GM19395 (cell line): ENCODE data around the gene ANGEL2.

ENCODE experiments used
- ATAC-seq: cut with Tn5 transposase; IDR thresholded peaks from one replicate; pipeline ENCODE4 v1.9.1; 2021; ENCODE audit warnings: mild to moderate bottlenecking, moderate library complexity; ENCODE audit not compliant: unreplicated experiment

The ANGEL2 gene

GRCh38 chr1:212952641-212952976 is 63.1 kb downstream of the ANGEL2 start:
- no peak for ATAC-seq

- no peak for ATAC-seq
These were observed 63.6 kb downstream of the ANGEL2 start for GRCh38 chr1:212951947-212952640.

GRCh38 chr1:212951126-212951946 is 64.3 kb downstream of the ANGEL2 start:
- peak; percentile 3 for ATAC-seq

GRCh38 chr1:212950243-212951125 is 65.2 kb downstream of the ANGEL2 start, which contains the start of gene VASH2:
TSS of gene VASH2 (plus strand) at chr1:212950541. CDS start at chr1:212951543, 1,002 bp downstream.
- ATAC-seq, result peak; percentile 92

GRCh38 chr1:212949771-212950170 is 65.9 kb downstream of the ANGEL2 start:
- no peak for ATAC-seq

- ATAC-seq, result no peak
These were observed 68.8 kb downstream of the ANGEL2 start for GRCh38 chr1:212946872-212947271.

- ATAC-seq, result no peak
These were observed 70.1 kb downstream of the ANGEL2 start for GRCh38 chr1:212945463-212946160.

- ATAC-seq, result no peak
These were observed 70.6 kb downstream of the ANGEL2 start for GRCh38 chr1:212945056-212945455.

- peak; percentile 71 for ATAC-seq
These were observed 71.3 kb downstream of the ANGEL2 start for GRCh38 chr1:212944229-212944901.

GRCh38 chr1:212943393-212943710 is 72.3 kb downstream of the ANGEL2 start:
- ATAC-seq, result no peak

- ATAC-seq, result no peak
These were observed 72.8 kb downstream of the ANGEL2 start for GRCh38 chr1:212942679-212943392.
